ENCODE data around the gene NR1H2.
A peak's percentile ranks its signal among the peaks of the same experiment; 100 is the strongest.
"Not testable (repeated sequence)": the region's sequence is repeated elsewhere in the genome, so short reads cannot be mapped to it uniquely, and the experiment has no call there.

NR1H2 gene
- 103 to 140 (median 111) reads per million in 3 experiments for total RNA-seq

DNA sequence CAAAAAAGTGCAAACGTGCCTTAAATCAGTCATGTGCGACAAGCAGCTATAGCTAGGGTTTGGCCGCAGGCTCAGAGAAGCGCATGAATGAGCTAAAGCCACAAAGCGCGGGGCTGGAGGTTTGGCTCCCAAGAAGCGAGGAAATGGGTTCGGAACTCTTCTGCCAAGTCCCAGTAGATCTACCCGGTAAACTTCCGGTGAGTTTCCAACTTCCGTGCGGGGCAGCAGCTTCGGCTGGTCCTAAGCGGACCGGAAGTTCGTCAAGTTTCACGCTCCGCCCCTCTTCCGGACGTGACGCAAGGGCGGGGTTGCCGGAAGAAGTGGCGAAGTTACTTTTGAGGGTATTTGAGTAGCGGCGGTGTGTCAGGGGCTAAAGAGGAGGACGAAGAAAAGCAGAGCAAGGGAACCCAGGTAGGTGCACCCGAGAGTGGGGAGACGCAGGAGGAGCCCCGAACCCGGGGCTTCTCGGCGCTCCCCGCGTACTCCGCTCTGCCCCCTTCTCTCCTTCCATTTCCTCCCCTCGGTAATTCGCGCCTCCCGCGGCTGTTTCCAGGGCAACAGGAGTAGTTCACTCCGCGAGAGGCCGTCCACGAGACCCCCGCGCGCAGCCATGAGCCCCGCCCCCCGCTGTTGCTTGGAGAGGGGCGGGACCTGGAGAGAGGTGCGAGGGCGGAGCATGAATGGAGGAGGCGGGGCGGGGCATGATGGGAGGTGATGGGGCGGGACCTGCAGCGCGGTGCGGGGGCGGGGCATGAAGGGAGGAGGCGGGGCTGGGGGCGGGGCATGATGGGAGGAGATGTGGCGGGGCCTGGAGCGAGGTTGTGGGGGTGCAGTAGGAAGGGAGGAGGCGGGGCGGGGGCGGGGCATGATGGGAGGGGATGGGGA lies at the start of gene NR1H2:
Gene NR1H2, plus strand, starts transcription at position 292 of the 885 bp plus-strand sequence. CDS start 1,149 bp downstream, outside the sequence.
- peak; percentile 95 for DNase-seq

DNA sequence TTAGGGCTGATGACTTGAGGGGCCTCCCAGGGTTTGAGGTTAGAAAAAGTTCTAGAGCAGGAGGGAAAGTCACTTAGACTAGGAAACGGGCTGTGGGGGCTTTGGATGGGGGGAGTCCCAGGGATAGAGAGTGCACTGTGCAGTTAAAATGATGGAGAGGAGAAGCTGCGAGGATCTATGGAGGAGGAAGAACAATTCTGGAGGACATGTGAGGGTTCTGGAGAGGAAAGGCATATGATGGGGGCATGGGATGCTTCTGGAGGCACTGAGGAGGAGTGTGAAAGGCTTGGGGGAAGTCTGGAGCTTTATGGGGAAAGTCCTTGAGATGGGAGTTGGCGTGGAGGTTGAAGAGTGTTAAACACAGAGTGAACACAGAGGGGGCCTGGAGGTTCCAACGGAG lies 49.2 kb upstream of the NR1H2 start:
- no peak for DNase-seq

DNA sequence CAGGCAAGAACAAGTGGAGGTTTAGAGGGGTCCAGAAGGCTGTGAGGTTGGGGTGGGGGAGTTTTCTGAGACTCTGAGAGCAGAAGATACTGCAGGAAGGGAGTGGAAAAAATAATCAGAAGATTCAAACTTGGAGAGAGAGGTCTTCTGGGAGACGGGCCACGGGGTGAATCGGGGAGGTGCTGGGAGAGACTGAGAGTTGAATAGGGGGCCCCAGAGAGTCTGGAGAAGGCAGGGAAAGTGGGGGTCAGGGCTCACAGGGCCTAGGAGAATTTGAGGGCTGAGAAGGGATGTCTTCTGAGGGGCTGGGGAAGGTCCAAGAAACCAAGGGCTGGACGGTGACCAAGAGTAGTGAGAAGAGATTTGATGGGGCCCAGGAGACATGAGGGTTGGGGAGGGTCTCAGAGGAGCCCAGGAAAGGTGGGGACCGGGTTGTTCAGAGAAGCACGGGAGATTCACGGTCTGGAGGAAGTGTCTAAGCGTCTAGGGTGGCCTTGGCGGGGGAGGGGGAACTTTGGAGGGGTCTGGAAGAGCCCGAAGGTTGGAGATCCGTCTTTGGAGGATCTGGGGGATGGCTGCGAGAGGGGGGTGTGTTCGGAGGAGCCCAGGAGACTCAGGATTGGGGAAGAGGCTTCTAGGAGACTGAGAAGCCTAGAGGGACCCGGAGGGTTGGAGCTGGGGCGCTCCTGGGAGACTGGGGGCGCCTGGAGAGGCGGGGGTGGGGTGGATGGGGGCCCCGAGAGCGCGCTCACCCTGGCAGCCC lies 48.6 kb upstream of the NR1H2 start:
- DNase-seq: no peak

DNA sequence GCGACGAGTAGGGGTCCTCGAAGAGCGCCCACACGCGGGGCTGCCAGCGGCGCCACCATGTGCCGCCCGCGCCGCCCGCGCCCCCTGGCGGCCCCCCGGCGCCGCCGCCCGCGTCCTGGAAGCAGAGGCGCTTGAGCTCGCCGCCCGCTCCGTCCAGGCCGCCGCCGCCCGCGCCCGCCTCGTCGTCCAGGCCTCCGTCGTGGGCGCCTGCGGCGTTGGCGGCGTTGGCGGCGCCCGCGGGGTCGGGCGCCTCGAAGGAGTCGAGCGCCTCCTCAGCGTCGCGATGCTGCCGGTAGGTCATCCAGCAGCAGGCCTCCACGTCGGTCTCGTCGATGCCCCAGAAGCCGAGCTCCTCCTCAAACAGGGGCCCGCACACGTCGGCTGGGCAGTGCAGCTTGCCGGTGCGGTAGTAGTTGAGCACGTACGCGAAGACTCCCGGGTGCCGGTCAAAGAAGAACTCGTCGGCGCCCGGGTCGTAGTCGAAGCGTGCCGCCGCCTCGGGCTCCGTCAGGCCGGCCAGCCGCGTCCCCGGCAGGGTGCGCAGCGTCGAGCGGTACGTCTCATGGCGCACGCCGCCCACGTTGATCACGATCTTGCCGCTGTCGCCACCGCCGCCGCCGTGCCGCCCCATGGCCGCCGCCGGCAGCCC lies 47.9 kb upstream of the NR1H2 start:
- DNase-seq: no peak

DNA sequence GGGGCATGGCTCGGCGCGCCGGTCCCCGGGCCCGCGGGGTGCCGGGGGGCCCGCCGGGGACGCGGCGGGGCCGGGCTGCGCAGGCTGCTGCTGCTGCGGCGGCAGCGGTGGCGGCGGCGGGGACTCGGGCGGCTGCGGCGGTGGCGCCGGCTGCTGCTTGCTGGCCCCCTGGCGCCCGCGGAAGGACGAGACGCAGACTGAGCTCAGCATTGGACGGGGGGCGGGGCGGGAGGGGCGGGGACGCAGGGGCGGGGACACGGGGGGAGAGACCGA lies 47.4 kb upstream of the NR1H2 start:
- DNase-seq: no peak

DNA sequence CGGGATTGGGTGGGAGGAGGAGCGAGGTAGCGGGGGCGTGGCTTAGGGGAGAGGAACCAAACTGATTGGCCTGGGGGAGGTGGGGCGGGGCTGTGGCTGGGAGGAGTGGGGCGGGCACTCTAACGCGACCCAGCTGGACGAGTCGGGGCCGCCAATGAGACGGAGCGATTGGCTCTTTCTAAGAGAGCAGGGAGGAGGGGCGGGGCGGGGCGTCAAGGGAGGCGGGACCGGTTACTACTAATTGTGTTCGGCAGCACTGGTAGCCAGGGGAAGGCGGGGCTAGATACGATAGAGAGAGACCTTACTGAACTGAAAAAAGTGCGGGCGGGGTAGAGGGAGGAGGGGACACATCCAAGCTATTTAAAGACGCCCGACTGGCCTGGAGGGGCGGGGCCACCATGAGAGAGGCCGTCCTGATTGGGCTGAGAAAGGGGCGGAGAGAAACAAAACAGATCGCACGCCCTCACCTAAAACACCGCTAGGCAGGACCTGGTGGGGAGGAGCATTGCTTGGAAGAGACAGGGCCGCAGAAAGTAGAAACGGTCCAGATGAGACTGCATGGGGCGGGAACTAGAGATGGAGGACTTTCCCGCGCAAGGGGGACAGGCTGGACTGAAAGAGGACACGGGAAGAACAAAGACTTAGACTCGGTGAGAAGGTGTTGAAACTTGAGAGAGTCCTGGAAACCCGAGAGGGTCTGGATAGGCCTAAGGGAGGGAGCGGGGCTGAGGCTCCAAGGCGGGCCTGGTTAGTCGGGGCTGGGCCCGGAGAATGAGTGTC lies 46.9 kb upstream of the NR1H2 start, which contains the start of gene KCNC3:
Gene KCNC3, minus strand, starts transcription at position 232 of the 780 bp plus-strand sequence. CDS start 295 bp downstream, outside the sequence.
- peak; percentile 89 for DNase-seq

DNA sequence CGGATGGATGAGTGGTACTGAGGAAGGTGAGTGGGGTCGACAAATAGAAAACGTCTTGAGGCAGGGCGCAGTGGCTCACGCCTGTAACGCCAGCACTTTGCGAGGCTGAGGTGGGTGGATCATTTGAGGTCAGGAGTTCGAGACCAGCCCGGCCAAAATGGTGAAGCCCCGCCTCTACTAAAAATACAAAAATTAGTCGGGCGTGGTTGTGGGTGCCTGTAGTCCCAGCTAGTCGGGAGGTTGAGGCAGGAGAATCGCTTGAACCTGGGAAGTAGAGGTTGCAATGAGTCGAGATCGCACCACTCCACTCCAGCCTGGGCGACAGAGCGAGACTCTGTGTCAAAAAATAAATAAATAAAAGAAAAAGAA lies 46.3 kb upstream of the NR1H2 start:
- DNase-seq: not testable (repeated sequence)

DNA sequence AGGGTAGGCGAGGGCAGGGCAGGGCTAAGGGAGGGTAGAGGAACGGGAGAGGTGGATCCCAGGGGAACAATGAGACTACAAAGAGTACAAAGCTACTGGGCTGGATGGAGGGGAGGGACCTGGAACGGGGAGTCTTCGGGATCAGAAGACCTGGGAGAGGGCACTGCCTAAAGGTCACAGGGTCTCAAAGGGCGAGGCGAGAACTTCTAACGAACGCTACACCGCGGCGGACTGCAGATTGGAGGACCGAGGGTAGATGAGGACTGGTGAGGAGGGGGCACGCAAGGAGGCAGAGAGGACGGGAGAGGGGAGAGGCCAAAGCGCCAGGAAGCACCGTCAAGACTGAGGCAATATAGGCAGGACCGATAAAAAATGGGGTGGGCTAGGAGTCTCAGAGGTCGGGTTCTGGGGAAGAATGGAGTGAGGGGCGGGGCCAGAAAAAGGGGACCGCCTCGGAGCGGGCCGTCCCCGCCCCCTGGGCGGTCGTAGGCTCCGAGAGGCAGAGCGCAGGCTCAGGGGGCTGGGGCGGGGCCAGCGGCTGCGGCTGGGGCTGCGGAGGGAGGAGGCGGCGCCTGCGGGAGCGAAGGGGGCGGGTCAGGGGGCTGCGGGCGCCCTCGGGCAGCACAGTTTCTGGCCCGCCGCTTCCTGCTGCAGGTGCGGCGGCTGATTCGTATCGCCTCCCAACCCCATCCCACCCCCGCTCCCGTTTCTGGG lies 45.7 kb upstream of the NR1H2 start:
- DNase-seq: peak; percentile 79

DNA sequence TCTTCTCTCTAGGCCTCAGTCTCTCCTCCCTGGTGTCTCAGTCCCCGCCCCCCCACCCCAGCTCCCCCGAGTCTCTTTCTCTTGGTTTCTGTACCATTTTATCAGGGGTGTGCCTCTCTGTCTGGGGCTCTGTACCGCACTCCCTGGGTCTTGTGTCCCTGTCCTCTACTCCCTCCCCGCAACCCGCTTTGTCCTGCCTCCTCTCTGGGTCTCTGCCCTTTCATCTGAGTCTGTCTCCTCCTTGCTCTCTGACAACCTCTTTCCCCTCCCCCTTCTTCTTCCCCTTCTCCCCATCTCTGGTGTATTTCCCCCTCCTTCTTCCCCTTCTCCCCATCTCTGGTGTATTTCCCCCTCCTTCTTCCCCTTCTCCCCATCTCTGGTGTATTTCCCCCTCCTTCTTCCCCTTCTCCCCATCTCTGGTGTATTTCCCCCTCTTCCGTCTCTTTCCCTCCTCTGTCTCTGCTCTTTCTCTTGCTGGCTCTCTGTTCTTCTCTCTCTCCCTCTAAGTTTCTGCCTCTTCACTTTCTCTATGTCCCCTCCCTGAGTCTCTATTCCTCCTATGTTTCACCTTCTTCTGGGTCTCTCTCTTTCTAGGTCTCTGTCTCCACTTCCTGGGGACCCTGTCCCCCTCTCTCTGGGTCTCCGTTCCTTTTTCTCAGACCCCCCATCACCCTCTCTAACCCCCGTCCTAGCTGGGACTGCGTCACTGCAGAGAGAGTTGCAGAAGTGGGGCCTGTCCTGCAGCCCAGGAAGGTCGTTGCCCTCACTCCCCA lies 44.9 kb upstream of the NR1H2 start:
- no peak for DNase-seq

DNA sequence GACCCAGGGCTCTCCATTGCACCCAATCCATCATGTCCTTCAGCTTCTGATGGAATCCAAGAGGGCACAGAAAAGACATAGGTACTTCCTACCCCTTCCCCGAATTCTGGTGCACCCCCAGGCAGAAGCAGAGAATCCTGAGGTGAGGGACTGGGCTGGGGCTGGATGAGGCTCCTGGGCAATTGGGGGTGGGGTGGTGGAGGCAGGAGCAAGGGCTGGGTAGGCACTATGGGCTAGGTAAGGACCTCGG lies 44.3 kb upstream of the NR1H2 start:
- DNase-seq: no peak

DNA sequence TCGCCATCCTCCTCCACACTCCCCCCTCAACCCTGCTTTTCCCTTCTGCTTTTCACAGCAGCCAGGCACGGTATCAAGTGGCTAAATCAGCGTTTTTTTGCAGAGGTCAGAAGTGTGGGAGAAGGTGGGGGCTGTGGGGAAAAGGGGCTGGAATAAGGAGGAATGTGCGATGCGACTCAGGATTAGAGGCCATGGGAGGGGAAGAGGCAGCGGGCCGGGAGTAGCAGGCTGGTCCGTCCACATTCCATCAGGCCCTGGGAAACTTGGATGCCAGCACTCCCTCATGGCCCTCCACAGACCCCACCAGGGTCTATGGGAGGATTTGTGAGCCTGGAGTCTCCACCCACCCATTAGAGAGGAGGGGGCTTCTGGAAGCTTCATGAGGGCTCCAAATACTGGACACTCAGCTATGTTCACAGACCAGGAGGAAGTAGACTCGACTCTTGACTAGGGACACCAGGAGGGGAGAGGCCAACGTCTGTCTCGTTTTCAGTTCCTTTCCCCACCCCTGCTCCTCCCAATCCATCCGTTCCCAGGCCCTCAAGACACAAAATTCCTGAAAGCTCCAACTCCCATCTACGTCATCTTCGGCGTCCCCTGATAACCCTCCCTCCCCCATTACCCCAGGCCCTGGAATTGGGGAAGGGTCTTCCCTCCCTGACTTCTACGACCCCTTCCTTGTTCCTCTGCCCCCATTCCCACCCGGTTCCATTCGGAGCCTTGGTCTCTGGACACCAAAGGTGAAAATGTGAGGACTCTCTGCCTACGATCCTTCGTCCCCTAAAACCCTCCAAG lies 43.8 kb upstream of the NR1H2 start:
- DNase-seq: no peak

DNA sequence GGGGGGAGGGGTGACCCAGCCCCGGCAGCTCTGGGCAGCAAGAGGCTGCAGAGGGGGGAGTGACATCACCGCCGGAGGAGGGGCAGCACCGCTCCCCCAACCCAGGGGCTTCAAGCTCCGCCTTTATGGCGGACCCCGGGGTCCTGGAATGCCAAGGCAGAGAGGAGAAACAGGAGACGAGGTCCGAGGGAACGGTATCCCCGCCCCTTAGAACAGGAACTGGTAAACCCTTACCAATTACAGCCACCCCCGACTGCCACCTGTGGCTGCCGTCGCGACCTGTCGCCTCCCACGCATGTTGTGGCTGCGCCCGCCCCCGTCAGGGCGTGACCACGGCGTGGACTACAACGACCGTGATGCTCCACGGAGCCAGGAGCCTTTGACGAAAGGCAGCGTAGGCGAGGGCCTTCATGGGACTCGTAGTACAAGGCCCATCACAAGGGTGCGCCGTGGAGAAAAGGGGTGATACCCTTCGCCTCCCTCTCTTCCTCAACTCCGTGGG lies 43.0 kb upstream of the NR1H2 start:
- peak; percentile 89 for DNase-seq

DNA sequence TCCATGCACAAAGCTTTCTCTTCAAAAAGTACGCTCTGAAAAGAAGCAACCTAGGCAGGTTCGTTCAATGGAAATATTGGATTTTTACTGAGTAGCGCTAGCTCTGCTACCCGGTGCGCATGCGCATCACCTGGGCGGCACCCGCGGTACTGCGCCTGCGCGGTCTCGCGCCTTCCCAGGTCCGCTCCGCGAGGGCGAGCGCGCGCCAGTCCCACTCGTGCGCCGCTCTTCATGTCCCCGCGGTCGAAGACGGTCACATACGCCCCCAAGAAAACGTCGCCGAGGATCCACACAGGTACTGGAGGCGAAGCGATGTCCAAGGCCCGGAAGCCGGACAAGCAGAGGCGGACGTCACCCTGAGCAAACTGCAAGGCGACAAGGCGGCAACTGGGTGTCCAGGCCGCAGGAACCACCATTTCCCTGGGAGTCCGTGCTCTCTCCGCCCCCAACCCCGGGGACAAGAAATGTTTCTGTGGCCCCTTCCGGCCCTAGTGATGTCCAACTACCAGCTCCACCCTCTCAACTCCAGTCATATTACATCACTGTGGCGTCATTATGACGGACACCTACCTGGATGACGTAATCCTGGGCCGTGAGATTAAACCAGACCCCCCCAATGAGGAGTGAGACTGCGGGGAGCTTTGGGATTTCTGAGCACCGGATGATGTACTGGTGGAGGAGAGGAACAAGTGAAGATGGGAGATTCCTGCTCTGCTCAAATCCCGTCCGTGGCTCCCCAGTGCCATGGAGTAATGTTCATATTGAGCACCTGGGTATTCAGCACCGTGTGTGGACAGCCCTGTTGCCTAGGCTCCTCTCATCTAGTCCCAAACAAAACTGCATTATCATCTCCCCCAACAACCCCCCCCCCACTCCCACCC lies 42.3 kb upstream of the NR1H2 start:
- no peak for DNase-seq

DNA sequence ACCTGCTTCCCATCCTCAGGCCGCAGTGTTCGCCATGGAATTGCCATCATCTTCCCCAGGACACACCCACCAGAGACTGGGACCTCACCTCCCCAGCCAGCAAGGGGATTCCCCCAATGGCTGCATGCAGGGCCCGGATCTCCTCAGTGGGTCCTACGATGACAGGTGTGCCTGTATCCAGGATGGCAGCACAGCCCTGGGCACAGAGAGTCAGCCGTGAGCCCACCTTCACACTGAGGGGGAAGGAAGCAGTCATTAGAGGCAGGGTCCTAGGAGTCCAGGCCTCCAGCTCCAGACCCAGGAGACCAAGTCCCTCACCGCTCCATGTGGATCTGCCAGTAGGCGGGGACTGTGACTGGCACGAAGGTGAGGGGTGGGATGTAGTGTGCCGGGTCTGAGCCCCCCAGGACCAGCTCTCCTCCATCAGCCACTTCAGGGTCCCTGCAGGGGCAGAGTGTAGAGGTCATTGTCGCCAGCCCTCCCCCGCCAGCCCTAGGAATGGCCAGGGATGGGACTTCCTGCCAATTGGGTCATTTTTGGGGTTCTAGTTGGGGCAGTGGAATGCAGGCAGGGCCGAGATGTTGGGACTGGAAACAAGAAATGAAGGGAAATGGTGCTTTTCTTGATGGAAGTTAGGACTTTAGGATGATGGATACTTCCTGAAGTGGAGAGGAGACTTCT lies 41.4 kb upstream of the NR1H2 start:
- no peak for DNase-seq

DNA sequence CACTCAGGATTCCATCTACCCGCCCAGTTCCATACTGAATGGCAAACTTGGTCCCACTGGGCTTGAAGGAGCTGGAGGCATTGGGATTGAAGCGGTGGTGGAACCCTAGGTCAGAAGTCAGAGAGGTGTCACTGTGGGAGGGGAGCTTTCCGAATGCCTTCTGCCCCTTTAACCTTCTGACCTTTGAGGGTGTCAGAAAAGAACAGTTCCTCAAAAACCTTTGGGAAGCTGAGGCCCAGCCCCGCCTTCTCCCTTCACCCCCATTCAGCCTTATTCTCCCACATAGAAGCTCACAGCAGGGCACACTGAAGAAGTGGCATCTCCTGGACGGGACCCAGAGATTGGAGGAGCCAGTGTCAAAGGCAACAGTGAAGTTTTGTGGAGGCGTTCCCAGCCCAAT lies 39.2 kb upstream of the NR1H2 start:
- not testable (repeated sequence) for DNase-seq

DNA sequence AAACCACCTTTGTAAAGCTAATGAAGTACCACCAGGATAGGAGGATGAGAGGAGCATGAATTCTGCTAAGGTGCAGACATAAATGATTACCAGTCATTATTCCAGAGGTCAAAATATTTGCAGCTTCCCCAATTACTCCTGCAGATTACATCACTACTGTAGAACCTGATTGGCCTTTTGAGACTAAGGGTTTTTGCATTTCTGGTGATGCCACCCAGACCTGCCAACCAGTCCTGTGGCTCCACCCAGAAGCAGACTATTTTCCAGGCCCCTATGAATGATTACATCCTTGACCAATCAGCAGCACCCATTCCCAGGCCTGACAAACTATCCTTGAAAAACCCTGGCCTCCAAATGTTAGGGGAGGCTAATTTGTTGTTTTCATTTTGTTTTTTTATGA lies 35.9 kb upstream of the NR1H2 start:
- no peak for DNase-seq

DNA sequence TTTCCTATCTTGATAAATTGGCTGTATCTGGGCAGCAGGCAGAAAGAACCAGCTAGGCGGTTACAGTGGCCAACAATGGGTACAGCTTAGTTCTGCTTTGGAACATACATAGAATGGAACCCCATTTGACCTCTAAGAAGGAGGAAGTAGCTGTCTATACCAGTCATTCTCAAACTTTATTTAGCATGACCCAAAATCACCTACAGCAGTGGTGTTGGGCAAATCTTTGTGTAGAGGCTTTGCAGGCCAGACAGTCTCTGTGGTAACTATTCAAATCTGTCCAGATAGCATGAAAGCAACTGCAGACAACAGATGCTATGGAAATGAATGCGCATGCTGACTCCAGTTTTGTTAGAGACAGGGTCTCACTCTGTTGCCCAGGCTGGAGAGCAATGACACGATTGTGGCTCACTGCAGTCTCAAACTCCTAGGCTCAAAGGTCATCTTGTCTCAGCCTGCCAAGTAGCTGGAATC lies 35.1 kb upstream of the NR1H2 start:
- no peak for DNase-seq

DNA sequence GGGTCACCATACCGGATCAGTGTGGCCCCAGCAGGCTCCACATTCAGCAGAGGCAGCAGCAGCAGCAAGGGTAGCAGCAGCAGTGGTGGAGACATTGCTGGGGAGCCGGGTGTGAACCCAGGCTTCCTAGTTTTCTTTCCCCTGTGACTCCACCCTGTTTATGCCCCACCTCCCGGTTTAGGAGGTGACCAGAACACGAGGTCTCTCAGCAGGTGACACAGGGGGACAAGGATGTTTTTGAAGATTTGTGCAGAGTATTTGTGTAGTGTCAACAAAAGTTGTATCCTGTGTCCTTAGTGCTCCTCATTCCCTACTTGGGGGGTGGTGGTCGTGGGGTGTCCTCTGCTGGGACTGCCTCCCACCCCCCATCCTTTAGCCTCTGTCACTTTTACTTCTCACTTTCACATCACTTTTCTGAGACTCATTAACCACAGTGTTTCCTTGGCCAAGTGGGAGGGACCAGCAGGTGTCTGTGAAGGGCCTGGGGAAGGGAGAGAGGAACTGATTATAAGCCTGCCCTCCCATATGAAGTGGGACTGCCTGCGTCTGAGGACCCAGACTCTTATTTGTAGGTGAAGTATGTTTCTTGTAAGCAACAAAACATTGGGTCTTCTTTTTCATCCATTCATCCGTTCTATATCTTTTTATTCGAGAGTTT lies 31.5 kb upstream of the NR1H2 start:
- DNase-seq: no peak

Data from central memory CD4-positive, alpha-beta T cell (primary cell).